ENCODE data around the gene ARHGEF12. TPM values are rescaled to one million over a fixed set of nuclear protein-coding genes. Genes with fewer than 3 reads are reported as not detected.

ARHGEF12 gene, protein sequence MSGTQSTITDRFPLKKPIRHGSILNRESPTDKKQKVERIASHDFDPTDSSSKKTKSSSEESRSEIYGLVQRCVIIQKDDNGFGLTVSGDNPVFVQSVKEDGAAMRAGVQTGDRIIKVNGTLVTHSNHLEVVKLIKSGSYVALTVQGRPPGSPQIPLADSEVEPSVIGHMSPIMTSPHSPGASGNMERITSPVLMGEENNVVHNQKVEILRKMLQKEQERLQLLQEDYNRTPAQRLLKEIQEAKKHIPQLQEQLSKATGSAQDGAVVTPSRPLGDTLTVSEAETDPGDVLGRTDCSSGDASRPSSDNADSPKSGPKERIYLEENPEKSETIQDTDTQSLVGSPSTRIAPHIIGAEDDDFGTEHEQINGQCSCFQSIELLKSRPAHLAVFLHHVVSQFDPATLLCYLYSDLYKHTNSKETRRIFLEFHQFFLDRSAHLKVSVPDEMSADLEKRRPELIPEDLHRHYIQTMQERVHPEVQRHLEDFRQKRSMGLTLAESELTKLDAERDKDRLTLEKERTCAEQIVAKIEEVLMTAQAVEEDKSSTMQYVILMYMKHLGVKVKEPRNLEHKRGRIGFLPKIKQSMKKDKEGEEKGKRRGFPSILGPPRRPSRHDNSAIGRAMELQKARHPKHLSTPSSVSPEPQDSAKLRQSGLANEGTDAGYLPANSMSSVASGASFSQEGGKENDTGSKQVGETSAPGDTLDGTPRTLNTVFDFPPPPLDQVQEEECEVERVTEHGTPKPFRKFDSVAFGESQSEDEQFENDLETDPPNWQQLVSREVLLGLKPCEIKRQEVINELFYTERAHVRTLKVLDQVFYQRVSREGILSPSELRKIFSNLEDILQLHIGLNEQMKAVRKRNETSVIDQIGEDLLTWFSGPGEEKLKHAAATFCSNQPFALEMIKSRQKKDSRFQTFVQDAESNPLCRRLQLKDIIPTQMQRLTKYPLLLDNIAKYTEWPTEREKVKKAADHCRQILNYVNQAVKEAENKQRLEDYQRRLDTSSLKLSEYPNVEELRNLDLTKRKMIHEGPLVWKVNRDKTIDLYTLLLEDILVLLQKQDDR (N-terminal part only)
- 10.5 TPM for total RNA-seq

GRCh38 chr11:120335908-120336640, at the start of gene ARHGEF12:
Gene ARHGEF12, plus strand, starts transcription at chr11:120336413. Its CDS starts 831 bp downstream, at chr11:120337244.
- peak; percentile 53 to 88 (median 75) for DNase-seq (ENCODE audit: low read depth in 2 of 3, low spot score in 2 of 3)

DNA sequence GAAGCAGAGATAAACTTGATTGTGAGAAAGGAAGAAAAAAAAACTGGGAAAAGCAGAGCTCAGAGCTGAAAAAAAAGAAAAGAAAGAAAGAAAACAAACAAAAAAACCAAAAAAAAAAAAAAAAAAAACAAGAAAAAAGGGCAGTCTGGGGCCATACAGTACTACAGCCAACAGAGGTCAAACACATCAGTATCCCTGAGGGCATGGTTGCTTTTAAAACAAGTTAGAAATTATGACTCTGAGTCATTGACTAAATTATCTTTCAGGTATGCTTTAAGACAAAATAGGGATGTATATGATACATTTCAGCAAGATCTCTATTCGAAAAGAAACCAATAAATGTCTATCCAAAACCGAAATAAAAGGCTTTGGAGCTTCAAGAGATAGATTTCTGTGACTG, 48.2 kb upstream of the ARHGEF12 start:
- no peak for DNase-seq (ENCODE audit: low read depth in 2 of 3, low spot score in 2 of 3)

DNA sequence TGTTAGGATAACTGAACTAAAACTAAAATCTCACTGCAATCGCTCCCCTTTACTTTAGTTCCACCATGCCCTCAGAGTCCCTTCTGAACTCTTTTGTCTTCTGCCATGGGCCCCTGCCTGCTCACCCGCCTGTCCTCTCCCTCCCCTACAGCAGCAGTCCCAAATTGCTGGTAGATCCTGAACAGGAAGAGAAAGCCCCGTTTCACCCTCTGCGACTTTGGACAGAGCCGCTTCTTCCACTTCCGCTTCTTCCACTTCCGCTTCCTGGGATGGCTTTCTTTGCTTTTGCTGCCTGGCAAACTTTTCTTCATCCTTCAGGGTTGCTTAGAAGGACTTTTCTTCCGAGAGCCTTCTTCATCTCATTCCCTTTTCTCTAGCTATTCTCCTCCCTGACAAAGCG, 46.8 kb upstream of the ARHGEF12 start:
- no peak for DNase-seq (ENCODE audit: low read depth in 2 of 3, low spot score in 2 of 3)

GRCh38 chr11:120290956-120291355, 45.3 kb upstream of the ARHGEF12 start:
- no peak for DNase-seq (ENCODE audit: low read depth in 2 of 3, low spot score in 2 of 3)

- no peak for DNase-seq (ENCODE audit: low read depth in 2 of 3, low spot score in 2 of 3)
These were observed 43.0 kb upstream of the ARHGEF12 start for GRCh38 chr11:120293038-120293800.

DNA sequence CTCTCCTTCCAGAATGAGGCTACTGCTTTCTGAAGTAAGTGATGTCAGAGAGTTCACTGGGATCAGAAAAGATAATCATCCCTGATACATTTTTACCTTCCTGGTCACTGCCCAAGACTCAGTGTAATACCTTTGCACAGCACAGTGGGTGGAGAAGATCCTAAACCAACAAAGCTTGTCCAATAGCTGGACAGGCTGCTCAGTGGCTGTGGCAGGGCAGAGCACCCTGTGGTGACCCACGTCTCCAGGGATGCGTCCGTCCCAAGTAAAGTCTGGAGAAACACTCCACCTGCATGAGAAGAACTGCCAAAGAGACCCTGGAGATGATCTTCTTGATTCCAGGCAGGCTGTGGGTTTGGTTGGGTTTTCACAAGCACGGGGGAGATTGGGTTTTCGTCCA, 42.1 kb upstream of the ARHGEF12 start:
- DNase-seq (ENCODE audit: low read depth in 2 of 3, low spot score in 2 of 3), result no peak

DNA sequence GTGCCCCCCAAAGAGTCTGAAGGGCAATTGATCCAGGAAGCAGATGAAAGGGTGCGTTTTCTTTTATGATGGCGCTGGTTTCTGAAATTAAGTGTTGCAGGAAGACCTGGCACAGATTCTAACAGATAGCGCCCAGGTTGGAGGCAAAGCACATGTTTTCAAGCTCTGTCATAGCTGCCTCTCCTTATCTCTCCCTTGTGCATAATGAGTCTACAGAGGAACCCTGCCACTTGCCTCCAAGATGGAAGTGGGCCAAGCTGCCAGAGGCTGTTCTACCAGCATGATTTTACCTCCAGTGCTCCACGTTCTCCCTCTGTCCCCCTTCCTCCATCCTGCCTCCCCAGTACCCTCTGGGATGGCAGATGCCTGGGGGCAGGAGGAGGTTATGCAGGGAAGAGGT, 41.1 kb upstream of the ARHGEF12 start:
- no peak for DNase-seq (ENCODE audit: low read depth in 2 of 3, low spot score in 2 of 3)

DNA sequence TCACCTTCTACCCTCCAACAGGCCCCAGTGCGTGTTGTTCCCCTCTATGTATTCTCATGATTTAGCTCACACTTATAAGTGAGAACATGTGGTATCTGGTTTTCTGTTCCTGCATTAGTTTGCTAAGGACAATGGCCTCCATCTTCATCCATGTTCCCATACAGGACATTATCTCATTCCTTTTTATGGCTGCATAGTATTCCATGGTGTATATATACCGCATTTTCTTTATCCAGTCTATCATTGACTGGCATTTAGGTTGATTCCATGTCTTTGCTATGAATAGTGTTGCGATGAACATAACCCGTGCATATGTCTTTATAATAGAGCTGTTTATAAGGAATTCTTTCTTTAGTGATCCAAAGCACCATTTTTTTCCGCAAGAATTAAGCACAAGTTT, 39.7 kb upstream of the ARHGEF12 start:
- no peak for DNase-seq (ENCODE audit: low read depth in 2 of 3, low spot score in 2 of 3)

GRCh38 chr11:120298461-120298860, 37.8 kb upstream of the ARHGEF12 start:
- no peak for DNase-seq (ENCODE audit: low read depth in 2 of 3, low spot score in 2 of 3)

- no peak for DNase-seq (ENCODE audit: low read depth in 2 of 3, low spot score in 2 of 3)
These were observed 34.0 kb upstream of the ARHGEF12 start for GRCh38 chr11:120302001-120302805.

DNA sequence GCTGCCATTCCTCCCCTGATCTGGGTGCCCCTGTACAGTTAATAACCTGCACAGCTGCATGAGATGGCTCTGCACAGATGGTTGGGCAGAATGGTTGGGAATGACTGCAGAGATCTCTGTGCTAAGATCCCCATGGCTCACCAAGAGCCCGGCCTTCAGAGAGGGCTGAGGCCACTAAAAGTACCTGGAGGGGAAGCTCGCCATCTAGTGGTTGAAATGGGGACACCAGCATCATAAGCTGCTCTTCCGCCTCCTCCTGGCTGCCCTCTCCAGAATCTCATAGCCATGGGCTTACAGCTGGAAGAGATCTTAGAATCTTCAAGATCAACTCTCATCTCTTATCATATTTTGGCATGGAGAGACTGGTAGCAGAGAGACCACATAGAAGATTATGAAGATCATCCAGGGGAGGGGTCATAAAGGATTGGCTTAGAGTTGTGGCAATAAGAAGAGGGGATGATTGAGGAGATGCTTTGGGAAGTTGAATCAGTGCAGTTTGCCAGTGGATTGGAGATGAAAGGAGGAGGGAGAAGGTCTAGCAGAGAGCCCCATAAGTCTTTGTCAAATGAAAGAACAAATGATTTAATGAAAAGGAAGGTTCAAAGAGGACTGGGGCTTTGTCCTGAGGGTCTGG, 33.1 kb upstream of the ARHGEF12 start:
- DNase-seq (ENCODE audit: low read depth in 2 of 3, low spot score in 2 of 3), result peak in 2 of 3 donors; percentile 68 to 83

DNA sequence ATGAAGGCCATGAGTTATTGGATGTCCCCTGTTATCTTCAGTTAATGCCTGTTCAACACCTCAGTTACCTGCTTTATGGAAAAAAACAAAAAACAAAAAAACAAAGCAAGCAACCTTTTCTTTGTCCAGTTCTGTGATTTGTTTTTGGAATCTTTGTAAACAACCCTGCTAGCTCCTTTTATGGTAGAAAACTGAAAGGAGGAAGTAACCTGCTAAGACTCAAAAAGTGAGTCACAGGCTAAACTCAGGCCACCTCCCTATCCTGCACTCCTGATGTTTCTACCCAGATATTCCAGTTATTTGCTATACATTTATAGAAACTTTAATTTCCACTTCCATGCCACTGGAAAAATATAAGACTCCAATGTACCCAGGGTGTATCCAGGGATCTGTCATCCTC, 31.7 kb upstream of the ARHGEF12 start:
- DNase-seq (ENCODE audit: low read depth in 2 of 3, low spot score in 2 of 3), result no peak

- no peak for DNase-seq (ENCODE audit: low read depth in 2 of 3, low spot score in 2 of 3)
These were observed 30.9 kb upstream of the ARHGEF12 start for GRCh38 chr11:120305286-120305685.

GRCh38 chr11:120306519-120307242, 29.5 kb upstream of the ARHGEF12 start:
- no peak for DNase-seq (ENCODE audit: low read depth in 2 of 3, low spot score in 2 of 3)

DNA sequence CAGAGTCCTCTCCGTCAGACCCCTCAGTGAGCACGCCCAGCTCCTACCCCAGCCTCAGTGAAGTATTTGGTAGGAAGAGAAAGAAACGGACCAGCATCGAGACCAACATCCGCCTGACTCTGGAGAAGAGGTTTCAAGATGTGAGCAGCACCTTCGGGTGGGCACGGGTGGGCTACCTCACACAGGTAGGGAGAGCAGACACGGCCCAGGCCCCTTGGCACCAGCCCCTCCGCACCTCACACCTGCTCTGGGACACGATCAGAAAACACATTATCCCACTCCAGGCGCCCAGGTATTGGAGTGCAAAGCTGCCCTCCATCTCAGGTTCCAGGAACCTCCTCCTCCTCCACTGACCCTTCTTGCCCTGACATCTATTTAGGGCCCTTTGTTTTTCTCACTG, 28.7 kb upstream of the ARHGEF12 start:
- no peak for DNase-seq (ENCODE audit: low read depth in 2 of 3, low spot score in 2 of 3)

DNA sequence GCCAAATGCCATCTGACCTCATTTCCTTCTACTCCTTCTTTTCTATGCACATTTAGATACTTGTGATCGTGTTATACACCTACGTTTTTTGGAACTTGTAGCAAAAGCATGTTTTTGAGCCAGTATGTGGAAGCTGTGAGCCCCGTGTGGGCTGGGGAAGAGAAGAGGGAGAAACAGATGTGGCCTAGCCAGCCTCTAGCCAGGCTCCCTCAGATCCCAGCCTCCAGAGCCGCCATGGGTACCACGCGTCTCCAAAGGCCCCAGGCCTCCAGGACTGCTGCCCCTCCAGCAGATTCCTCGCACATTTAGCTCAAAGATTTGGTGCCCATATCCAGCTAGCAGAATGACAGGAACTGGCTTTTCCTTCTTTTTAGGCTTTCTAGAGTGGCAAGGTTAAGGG, 28.1 kb upstream of the ARHGEF12 start:
- no peak for DNase-seq (ENCODE audit: low read depth in 2 of 3, low spot score in 2 of 3)

DNA sequence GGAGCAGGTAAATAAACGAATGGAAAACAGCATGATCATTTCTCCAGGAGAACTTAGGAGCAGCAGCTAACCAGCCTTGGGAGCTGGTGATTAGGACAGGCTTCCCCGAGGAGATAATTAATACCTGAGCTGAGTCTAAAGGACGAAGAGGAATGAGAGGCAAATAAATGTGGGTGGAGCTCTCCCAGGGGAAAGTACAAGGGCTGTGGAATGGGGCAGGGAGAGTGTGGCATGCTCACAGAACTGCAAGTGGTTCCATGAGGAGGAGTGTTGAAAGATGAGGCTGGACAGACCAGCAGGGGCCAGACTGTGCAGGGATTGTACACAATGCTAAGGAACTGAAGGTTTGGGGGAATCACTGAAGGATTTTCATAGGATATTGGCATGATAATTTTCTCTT, 25.3 kb upstream of the ARHGEF12 start:
- DNase-seq (ENCODE audit: low read depth in 2 of 3, low spot score in 2 of 3), result no peak

DNA sequence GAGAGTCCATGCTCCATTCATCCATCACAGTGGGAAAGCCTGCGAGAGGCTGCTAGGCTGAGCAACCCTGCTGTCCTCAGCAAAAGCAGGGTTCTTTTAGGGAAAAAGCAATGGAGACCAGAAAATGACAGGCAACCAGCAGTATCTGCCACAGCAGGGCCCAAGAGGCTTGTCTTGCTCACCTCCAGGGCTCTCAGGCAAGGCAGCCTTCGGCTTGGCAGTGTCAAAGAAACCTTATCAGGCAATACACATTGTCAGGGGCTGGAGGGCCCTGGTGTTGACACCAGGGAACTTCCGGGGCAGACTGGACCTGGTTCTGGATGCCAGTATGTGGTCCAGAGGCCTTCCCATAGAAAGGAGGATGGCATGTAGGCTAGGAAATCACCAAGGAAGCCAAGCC, 21.4 kb upstream of the ARHGEF12 start:
- no peak for DNase-seq (ENCODE audit: low read depth in 2 of 3, low spot score in 2 of 3)

Data from hematopoietic multipotent progenitor cell (in vitro differentiated cells).